Hematopoietic multipotent progenitor cell treated with erythropoietin and hydrocortisone succinate and interleukin-3 and kit ligand, for 4 days (in vitro differentiated cells): Measurements from ENCODE around the gene NDST1.
A peak's percentile ranks its signal among the peaks of the same experiment; 100 is the strongest.

Experiments
- DNase-seq: peaks from one replicate; pipeline ENCODE4 v3.0.0-alpha.2; 2015

Gene NDST1

GRCh38 chr5:150574818-150575547 is 67.1 kb downstream of the NDST1 start:
- no peak for DNase-seq

GRCh38 chr5:150575745-150576448 is 68.0 kb downstream of the NDST1 start:
- DNase-seq = no peak

GRCh38 chr5:150576449-150576949 is 68.6 kb downstream of the NDST1 start:
- DNase-seq = no peak

- DNase-seq = no peak
Measured at GRCh38 chr5:150577378-150578139, 69.6 kb downstream of the NDST1 start.

GRCh38 chr5:150578781-150579461 is 71.0 kb downstream of the NDST1 start:
- DNase-seq = no peak

- no peak for DNase-seq
Measured at GRCh38 chr5:150579462-150580400, 71.8 kb downstream of the NDST1 start.

- DNase-seq = no peak
Measured at GRCh38 chr5:150580917-150581316, 73.0 kb downstream of the NDST1 start.

- DNase-seq = peak; percentile 45
Measured at GRCh38 chr5:150582241-150583109, 74.5 kb downstream of the NDST1 start.

GRCh38 chr5:150583541-150584225 is 75.8 kb downstream of the NDST1 start:
- no peak for DNase-seq

- no peak for DNase-seq
Measured at GRCh38 chr5:150584556-150585335, 76.8 kb downstream of the NDST1 start.

GRCh38 chr5:150585781-150586341 is 77.9 kb downstream of the NDST1 start:
- DNase-seq = no peak

GRCh38 chr5:150587016-150587415 is 79.1 kb downstream of the NDST1 start:
- DNase-seq = no peak

GRCh38 chr5:150587856-150588595 is 80.1 kb downstream of the NDST1 start:
- no peak for DNase-seq

GRCh38 chr5:150588596-150588890 is 80.6 kb downstream of the NDST1 start:
- DNase-seq = no peak

- no peak for DNase-seq
Measured at GRCh38 chr5:150589862-150590601, 82.1 kb downstream of the NDST1 start.

GRCh38 chr5:150590979-150591695 is 83.2 kb downstream of the NDST1 start:
- DNase-seq = no peak

GRCh38 chr5:150593593-150593992 is 85.7 kb downstream of the NDST1 start:
- DNase-seq = peak; percentile 57
